HG02981 (cell line): Measurements from ENCODE around the gene VPS37B.
A peak's percentile ranks its signal among the peaks of the same experiment; 100 is the strongest.
"Not testable (repeated sequence)": the region's sequence is repeated elsewhere in the genome, so short reads cannot be mapped to it uniquely, and the experiment has no call there.

Experiments
- ATAC-seq: cut with Tn5 transposase; IDR thresholded peaks from one replicate; pipeline ENCODE4 v1.9.1; 2021; ENCODE audit warnings: mild to moderate bottlenecking, moderate library complexity; ENCODE audit not compliant: unreplicated experiment

Gene VPS37B

GRCh38 chr12:122895704-122896636, at the start of gene VPS37B:
VPS37B (minus strand) TSS chr12:122896124; CDS start chr12:122896062, 62 bp downstream.
- peak; percentile 41 for ATAC-seq

GRCh38 chr12:122944605-122945592, 49.0 kb upstream of the VPS37B start:
- no peak for ATAC-seq

GRCh38 chr12:122943196-122943595, 47.3 kb upstream of the VPS37B start:
- no peak for ATAC-seq

- no peak for ATAC-seq
Measured at GRCh38 chr12:122942637-122943036, 46.7 kb upstream of the VPS37B start.

- ATAC-seq = not testable (repeated sequence)
Measured at GRCh38 chr12:122941351-122941750, 45.4 kb upstream of the VPS37B start.

GRCh38 chr12:122939125-122939524, 43.2 kb upstream of the VPS37B start:
- no peak for ATAC-seq

GRCh38 chr12:122937622-122938091, 41.7 kb upstream of the VPS37B start:
- ATAC-seq = no peak

- ATAC-seq = no peak
Measured at GRCh38 chr12:122935318-122935717, 39.4 kb upstream of the VPS37B start.

- ATAC-seq = no peak
Measured at GRCh38 chr12:122934722-122935121, 38.8 kb upstream of the VPS37B start.

- ATAC-seq = no peak
Measured at GRCh38 chr12:122932207-122932606, 36.3 kb upstream of the VPS37B start.

GRCh38 chr12:122929812-122930211, 33.9 kb upstream of the VPS37B start:
- no peak for ATAC-seq

- no peak for ATAC-seq
Measured at GRCh38 chr12:122929148-122929538, 33.2 kb upstream of the VPS37B start.

- no peak for ATAC-seq
Measured at GRCh38 chr12:122928404-122929147, 32.7 kb upstream of the VPS37B start.

- no peak for ATAC-seq
Measured at GRCh38 chr12:122927756-122928403, 32.0 kb upstream of the VPS37B start.

- no peak for ATAC-seq
Measured at GRCh38 chr12:122921917-122922316, 26.0 kb upstream of the VPS37B start.

- ATAC-seq = no peak
Measured at GRCh38 chr12:122920687-122921086, 24.8 kb upstream of the VPS37B start.

- ATAC-seq = no peak
Measured at GRCh38 chr12:122918827-122919226, 22.9 kb upstream of the VPS37B start.

- no peak for ATAC-seq
Measured at GRCh38 chr12:122917507-122918121, 21.7 kb upstream of the VPS37B start.

GRCh38 chr12:122909442-122910288, 13.7 kb upstream of the VPS37B start:
- ATAC-seq = no peak
